Calu3 (cell line): ENCODE data around the gene SETD5. TPM values are rescaled to one million over a fixed set of nuclear protein-coding genes. Genes with fewer than 3 reads are reported as not detected.
A peak's percentile ranks its signal among the peaks of the same experiment; 100 is the strongest.

Experiments used
- BruUV-seq: library from RNA; stranded (reverse); fragments of 400-500 nt; replicated peaks from 2 replicates; lab custom pipeline; 2021; lab: Mats Ljungman, UMichigan
- CTCF ChIA-PET: fragments of 300-600 bp; sonication (Branson Sonifier 250); formaldehyde crosslinking; loops from one replicate; lab custom pipeline; 2022; ENCODE audit warnings: antibody characterized with exemption; lab: Charles Lee
- DNase-seq: peaks from one replicate; pipeline ENCODE4 v3.0.0; 2022
- H3K27ac Mint-ChIP-seq: one replicate; pipeline ENCODE4 v1.8.0; 2022; ENCODE audit warnings: mixed read lengths; ENCODE audit not compliant: unreplicated experiment
- H3K27me3 Mint-ChIP-seq: one replicate; pipeline ENCODE4 v1.8.0; 2022; ENCODE audit warnings: mixed read lengths; ENCODE audit not compliant: unreplicated experiment
- H3K36me3 Mint-ChIP-seq: one replicate; pipeline ENCODE4 v1.8.0; 2022; ENCODE audit warnings: mild to moderate bottlenecking, moderate library complexity, mixed read lengths; ENCODE audit not compliant: insufficient read depth, unreplicated experiment
- H3K4me1 Mint-ChIP-seq: one replicate; pipeline ENCODE4 v1.8.0; 2022; ENCODE audit warnings: mild to moderate bottlenecking, low read depth, mixed read lengths; ENCODE audit not compliant: unreplicated experiment
- H3K4me3 Mint-ChIP-seq: one replicate; pipeline ENCODE4 v1.8.0; 2022; ENCODE audit warnings: mild to moderate bottlenecking, low read depth, moderate library complexity, mixed read lengths; ENCODE audit not compliant: unreplicated experiment
- H3K9me3 Mint-ChIP-seq: one replicate; pipeline ENCODE4 v1.8.0; 2022; ENCODE audit warnings: low read depth, mixed read lengths; ENCODE audit not compliant: unreplicated experiment
- CTCF ChIP-seq: fragments of 200-600 bp; IDR thresholded peaks from one replicate; pipeline ENCODE4 v1.8.0; 2022; ENCODE audit warnings: antibody characterized with exemption; ENCODE audit not compliant: unreplicated experiment
- intact Hi-C: fragments of 100-400 bp; cut with micrococcal nuclease; formaldehyde crosslinking; loops from one replicate; pipeline ENCODE4 v1.10.0; 2022; ENCODE audit not compliant: unreplicated experiment
- total RNA-seq: library from RNA; stranded (reverse); gene quantifications from 2 replicates; pipeline ENCODE4 v1.2.3, GENCODE V29; 2022

Gene SETD5
- total RNA-seq, 1 experiment from 2014 or later = 158 TPM

GRCh38 chr3:9384141-9384828 lies 13.1 kb upstream of the SETD5 start:
- TF ChIP-seq CTCF = no peak
- BruUV-seq = no TSS peak
- Mint-ChIP-seq H3K4me3 (no peak overlapping the region), H3K9me3 (no peaks in the 10 kb centered on the region), H3K27ac (peak overlapping the region; percentile 85), H3K36me3 (peaks cover 85% of the 10 kb centered on the region), H3K4me1 (no peaks in the 10 kb centered on the region), H3K27me3 (no peaks in the 10 kb centered on the region)
- CTCF ChIA-PET = interaction anchor here (0.6 kb wide), 1 partner anchor 68 kb away, joined by 3 read pairs; no protein-coding TSS in a partner anchor
- DNase-seq = no peak
- intact Hi-C loops = no loop called here

- no peaks in the 10 kb centered on the region for H3K4me1 Mint-ChIP-seq
- no peak for DNase-seq
- TF ChIP-seq CTCF = no peak
- no peak overlapping the region for H3K27ac Mint-ChIP-seq
- H3K27me3 Mint-ChIP-seq = no peaks in the 10 kb centered on the region
- BruUV-seq = no TSS peak
- intact Hi-C loops = loop anchor here (5.0 kb wide), 1 partner anchor 37 kb away; no protein-coding TSS in a partner anchor
- CTCF ChIA-PET = no interaction called here
- no peak overlapping the region for H3K4me3 Mint-ChIP-seq
- H3K36me3 Mint-ChIP-seq = peaks cover 90% of the 10 kb centered on the region
- no peaks in the 10 kb centered on the region for H3K9me3 Mint-ChIP-seq
Observed at GRCh38 chr3:9385187-9386077, 12.0 kb upstream of the SETD5 start.

DNA sequence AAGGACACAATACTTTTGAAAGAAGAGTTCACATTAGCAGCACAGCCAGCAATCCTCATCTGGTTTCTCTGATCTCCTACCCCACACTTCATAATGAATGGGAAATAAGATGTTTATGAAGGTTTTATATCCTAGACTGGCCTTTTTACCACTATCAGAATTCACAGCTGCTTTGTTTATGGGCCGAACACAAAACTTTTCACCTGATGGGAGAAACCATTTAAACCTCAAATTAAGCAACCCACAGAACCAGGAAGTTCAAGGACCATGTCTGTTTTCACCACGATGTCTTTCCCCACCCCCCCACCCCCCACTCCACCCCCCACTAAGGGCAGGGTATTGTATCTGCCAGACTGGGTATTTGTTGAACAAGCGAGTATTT lies 11.3 kb upstream of the SETD5 start:
- intact Hi-C loops = loop anchor here (5.0 kb wide), 1 partner anchor 36 kb away; no protein-coding TSS in a partner anchor
- Mint-ChIP-seq H3K36me3 (peaks cover 91% of the 10 kb centered on the region), H3K4me3 (no peak overlapping the region), H3K4me1 (no peaks in the 10 kb centered on the region), H3K27ac (peak overlapping the region; percentile 53), H3K27me3 (no peaks in the 10 kb centered on the region), H3K9me3 (no peaks in the 10 kb centered on the region)
- no peak for DNase-seq
- BruUV-seq = no TSS peak
- CTCF ChIA-PET = no interaction called here
- no peak for TF ChIP-seq CTCF

- intact Hi-C loops = loop anchor here (5.0 kb wide), 1 partner anchor 36 kb away; no protein-coding TSS in a partner anchor
- no peaks in the 10 kb centered on the region for H3K9me3 Mint-ChIP-seq
- H3K4me1 Mint-ChIP-seq = peaks cover 5% of the 10 kb centered on the region
- peaks cover 93% of the 10 kb centered on the region for H3K36me3 Mint-ChIP-seq
- DNase-seq = no peak
- BruUV-seq = no TSS peak
- no peaks in the 10 kb centered on the region for H3K27me3 Mint-ChIP-seq
- H3K27ac Mint-ChIP-seq = peak overlapping the region; percentile 53
- no peak for TF ChIP-seq CTCF
- CTCF ChIA-PET = no interaction called here
- no peak overlapping the region for H3K4me3 Mint-ChIP-seq
Observed at GRCh38 chr3:9386501-9387321, 10.7 kb upstream of the SETD5 start.
